IMR-90 (cell line): ENCODE results near the gene UNC79. TPM values are rescaled to one million over a fixed set of nuclear protein-coding genes. Genes with fewer than 3 reads are reported as not detected.

Source experiments
- ATAC-seq: fragments of 200-7000 bp; cut with Tn5 transposase; 2 replicates; pipeline ENCODE4 v1.9.1; 2020; ENCODE audit warnings: low read depth, mild to moderate bottlenecking, moderate library complexity
- BruUV-seq: library from RNA; stranded (reverse); fragments of 400-500 nt; replicated peaks from 2 replicates; lab custom pipeline; 2021; lab: Mats Ljungman, UMichigan
- CTCF ChIA-PET: fragments of 300-600 bp; formaldehyde crosslinking; extraction: SDS; loops from one replicate; lab custom pipeline; 2021; ENCODE audit warnings: antibody characterized with exemption; lab: Yijun Ruan, JAX
- POLR2A ChIA-PET: fragments of 300-600 bp; sonication (Branson Sonifier 250); formaldehyde crosslinking; loops from one replicate; lab custom pipeline; 2022; ENCODE audit warnings: antibody characterized with exemption; ENCODE audit not compliant: unreplicated experiment; lab: Charles Lee
- DNase-seq: peaks from one replicate; pipeline ENCODE4 v3.0.0; 2013
- H2AFZ ChIP-seq: replicated peaks from 2 replicates; pipeline ENCODE3; 2013; ENCODE audit warnings: low read length, mild to moderate bottlenecking; ENCODE audit not compliant: poor library complexity
- H2AK5ac ChIP-seq: 2 replicates; pipeline ENCODE4 v1.6.1; 2013; ENCODE audit warnings: low read depth, low read length, inconsistent platforms
- H2AK9ac ChIP-seq: replicated peaks from 2 replicates; pipeline ENCODE3; 2013; ENCODE audit warnings: mild to moderate bottlenecking, low read depth, low read length, moderate library complexity; ENCODE audit not compliant: poor library complexity
- H2BK120ac ChIP-seq: 2 replicates; pipeline ENCODE4 v1.6.1; 2013; ENCODE audit warnings: low read depth, low read length, inconsistent platforms
- H2BK15ac ChIP-seq: 3 replicates; pipeline ENCODE4 v1.6.1; 2013; ENCODE audit warnings: low read depth, low read length, inconsistent platforms
- H2BK20ac ChIP-seq: 2 replicates; pipeline ENCODE4 v1.6.1; 2013; ENCODE audit warnings: low read depth, mild to moderate bottlenecking, inconsistent platforms, low read length, moderate library complexity
- H2BK5ac ChIP-seq: 2 replicates; pipeline ENCODE4 v1.6.1; 2013; ENCODE audit warnings: mild to moderate bottlenecking, low read depth, low read length, inconsistent platforms; ENCODE audit not compliant: poor library complexity, severe bottlenecking
- H3K14ac ChIP-seq: replicated peaks from 2 replicates; pipeline ENCODE4 v1.6.1; 2013; ENCODE audit warnings: low read depth, low read length, inconsistent platforms
- H3K18ac ChIP-seq: 2 replicates; pipeline ENCODE4 v1.6.1; 2013; ENCODE audit warnings: low read depth, low read length, control low read depth
- H3K23ac ChIP-seq: 2 replicates; pipeline ENCODE4 v1.6.1; 2013; ENCODE audit warnings: low read depth, low read length, inconsistent platforms
- H3K27ac ChIP-seq: 2 replicates; pipeline ENCODE4 v1.5.1; 2013; ENCODE audit warnings: mild to moderate bottlenecking, control low read depth, low read length; ENCODE audit not compliant: insufficient read depth
- H3K27me3 ChIP-seq: 2 replicates; pipeline ENCODE4 v1.6.1; 2013; ENCODE audit warnings: low read length; ENCODE audit not compliant: control insufficient read depth, insufficient read depth
- H3K36me3 ChIP-seq: 2 replicates; pipeline ENCODE4 v1.6.1; 2013; ENCODE audit warnings: low read length, mixed read lengths; ENCODE audit not compliant: control insufficient read depth, insufficient read depth
- H3K4ac ChIP-seq: 2 replicates; pipeline ENCODE4 v1.6.1; 2013; ENCODE audit warnings: low read depth, low read length, inconsistent platforms
- H3K4me1 ChIP-seq: 2 replicates; pipeline ENCODE4 v1.6.1; 2013; ENCODE audit warnings: low read length, mixed read lengths; ENCODE audit not compliant: control insufficient read depth, insufficient read depth
- H3K4me2 ChIP-seq: 2 replicates; pipeline ENCODE4 v1.6.1; 2013; ENCODE audit warnings: low read depth, mild to moderate bottlenecking, control low read depth, low read length, moderate library complexity
- H3K4me3 ChIP-seq: 2 replicates; pipeline ENCODE4 v1.5.1; 2013; ENCODE audit warnings: low read depth, mild to moderate bottlenecking, control low read depth, low read length, moderate library complexity; ENCODE audit not compliant: insufficient read depth
- H3K56ac ChIP-seq: 2 replicates; pipeline ENCODE4 v1.6.1; 2013; ENCODE audit warnings: low read length, inconsistent platforms; ENCODE audit not compliant: insufficient read depth; ENCODE audit errors: extremely low read depth
- H3K79me1 ChIP-seq, 2 experiments: 2 replicates each; pipeline ENCODE4 v1.6.1; 2013; ENCODE audit warnings: low read length in 2 of 2, inconsistent platforms in 1 of 2, low read depth in 1 of 2
- H3K9ac ChIP-seq: 2 replicates; pipeline ENCODE4 v1.6.1; 2013; ENCODE audit warnings: low read depth, low read length, control low read depth
- H3K9me1 ChIP-seq: 2 replicates; pipeline ENCODE4 v1.6.1; 2013; ENCODE audit warnings: low read length, inconsistent platforms; ENCODE audit not compliant: insufficient read depth
- H3K9me3 ChIP-seq: 2 replicates; pipeline ENCODE4 v1.6.1; 2013; ENCODE audit warnings: low read length; ENCODE audit not compliant: control insufficient read depth, insufficient read depth
- H4K20me1 ChIP-seq: 2 replicates; pipeline ENCODE4 v1.6.1; 2013; ENCODE audit warnings: low read length, inconsistent platforms; ENCODE audit not compliant: insufficient read depth
- H4K5ac ChIP-seq: 2 replicates; pipeline ENCODE4 v1.6.1; 2013; ENCODE audit warnings: mild to moderate bottlenecking, low read depth, low read length, control low read depth
- H4K8ac ChIP-seq, 2 experiments: 2 replicates each; pipeline ENCODE4 v1.6.1; 2013; ENCODE audit warnings: low read depth in 2 of 2, low read length in 2 of 2, control low read depth in 1 of 2, inconsistent platforms in 1 of 2
- H4K91ac ChIP-seq: 2 replicates; pipeline ENCODE4 v1.6.1; 2013; ENCODE audit warnings: low read depth, low read length, inconsistent platforms; ENCODE audit not compliant: insufficient read depth
- BHLHE40 ChIP-seq: fragments of 150-350 bp; IDR thresholded peaks from 2 replicates; pipeline ENCODE4 v1.6.1; 2016; ENCODE audit warnings: mild to moderate bottlenecking, low read depth, low read length
- CHD1 ChIP-seq: IDR thresholded peaks from 2 replicates; pipeline ENCODE4 v1.6.1; 2012; ENCODE audit warnings: low read depth, low read length, improper control_type of control experiment
- CTCF ChIP-seq: conservative IDR thresholded peaks from 2 replicates; pipeline ENCODE4 v1.5.1; 2012; ENCODE audit warnings: mild to moderate bottlenecking, low read depth, low read length, improper control_type of control experiment
- ELK1 ChIP-seq: fragments of 150-350 bp; IDR thresholded peaks from 2 replicates; pipeline ENCODE4 v1.6.1; 2016; ENCODE audit warnings: low read depth, mild to moderate bottlenecking, low read length, moderate library complexity, borderline replicate concordance
- FOS ChIP-seq: fragments of 150-350 bp; IDR thresholded peaks from 2 replicates; pipeline ENCODE4 v1.6.1; 2016; ENCODE audit warnings: low read depth, low read length
- MXI1 ChIP-seq: IDR thresholded peaks from 2 replicates; pipeline ENCODE4 v1.6.1; 2012; ENCODE audit warnings: low read depth, mild to moderate bottlenecking, low read length, moderate library complexity, borderline replicate concordance
- RCOR1 ChIP-seq: IDR thresholded peaks from 2 replicates; pipeline ENCODE4 v1.6.1; 2012; ENCODE audit warnings: mild to moderate bottlenecking, low read length, improper control_type of control experiment; ENCODE audit not compliant: insufficient replicate concordance
- WGBS, 2 experiments: methylation state at CpG; one replicate each; pipeline versions ENCODE4 v1.1.5 to v1.1.7; 2013; ENCODE audit warnings: missing lambda C conversion rate in 2 of 2; ENCODE audit not compliant: insufficient read length in 1 of 2; ENCODE audit errors: extremely low coverage in 2 of 2; 5-methylcytosine and 5-hydroxymethylcytosine counted together
- dilution Hi-C: fragments of 300-500 bp; cut with HindIII; formaldehyde crosslinking; loops from one replicate; pipeline ENCODE4 v1.14.3; 2018; ENCODE audit warnings: low sequenced_read_pairs; ENCODE audit not compliant: unreplicated experiment
- in situ Hi-C: fragments of 300-500 bp; cut with MboI; formaldehyde crosslinking; loops from 3 replicates; pipeline ENCODE4 v1.14.3; 2019; ENCODE audit warnings: low sequenced_read_pairs, inconsistent platforms, mixed read lengths
- intact Hi-C: fragments of 100-400 bp; cut with micrococcal nuclease; formaldehyde crosslinking; loops from 2 replicates; pipeline ENCODE4 v1.10.0; 2022
- polyA plus RNA-seq, 3 experiments: library from polyadenylated mRNA; depleted of rRNA; stranded (reverse); fragments of >200 nt; gene quantifications; 2 replicates each; pipeline ENCODE4 v1.2.3, GENCODE V29; 2012; ENCODE audit warnings: low replicate concordance in 1 of 3
- total RNA-seq: library from RNA; depleted of rRNA; stranded (reverse); fragments of >200 nt; gene quantifications from 2 replicates; pipeline ENCODE4 v1.2.3, GENCODE V29; 2012

Gene UNC79
- total and polyA plus RNA-seq, 2 of the 4 experiments (the other 2 are of a cell fraction), result under 0.01 TPM

- DNase-seq (no peak), ATAC-seq (no peak)
- Histone ChIP-seq H3K14ac (no peak overlapping the region), H2AK5ac (no peak overlapping the region), H2AFZ (no peak overlapping the region), H4K91ac (no peak overlapping the region), H3K9me1 (no peaks in the 10 kb centered on the region), H3K18ac (no peak overlapping the region), H2AK9ac (no peak overlapping the region), H3K36me3 (no peaks in the 10 kb centered on the region), H3K79me1 (no peaks in the 10 kb centered on the region), H2BK20ac (no peak overlapping the region), H3K4me1 (no peaks in the 10 kb centered on the region), H3K27ac (no peak overlapping the region), H3K4ac (no peak overlapping the region), H2BK15ac (no peak overlapping the region), H2BK120ac (no peak overlapping the region), H3K4me3 (no peak overlapping the region), H4K5ac (no peak overlapping the region), H3K9ac (no peak overlapping the region), H3K23ac (no peak overlapping the region), H4K8ac (no peak overlapping the region), H3K56ac (no peak overlapping the region), H3K4me2 (no peak overlapping the region), H4K20me1 (no peaks in the 10 kb centered on the region), H2BK5ac (no peak overlapping the region), H3K27me3 (no peaks in the 10 kb centered on the region), H3K9me3 (peaks cover 7% of the 10 kb centered on the region)
- ChIA-PET CTCF (no interaction called here), POLR2A (no interaction called here)
- no peak for TF ChIP-seq MXI1
- no peak for TF ChIP-seq ELK1
- TF ChIP-seq BHLHE40, result no peak
- no peak for TF ChIP-seq CHD1
- TF ChIP-seq RCOR1, result no peak
- TF ChIP-seq FOS, result no peak
- TF ChIP-seq CTCF, result no peak
- BruUV-seq, result no TSS peak
- 60% methylated on average over 1 of the region's 4 CpGs; no CpG with 5 or more reads in 1 of the 2 experiments for WGBS, 2 experiments
- in situ Hi-C loops (no loop called here), intact Hi-C loops (no loop called here), dilution Hi-C loops (no loop called here)
These were observed 322.3 kb downstream of the UNC79 start for GRCh38 chr14:93752980-93753561.
